HG03571 (cell line): ENCODE results near the gene CFAP221.

ENCODE experiments used
- ATAC-seq: cut with Tn5 transposase; IDR thresholded peaks from one replicate; pipeline ENCODE4 v1.9.1; 2021; ENCODE audit not compliant: unreplicated experiment

Gene CFAP221

GRCh38 chr2:119544075-119544938 is at the start of gene CFAP221:
Gene CFAP221, plus strand, starts transcription at chr2:119544449. Its CDS starts 1,683 bp downstream, at chr2:119546132.
- ATAC-seq, result no peak

GRCh38 chr2:119495948-119496347 is 48.3 kb upstream of the CFAP221 start:
- no peak for ATAC-seq

GRCh38 chr2:119496682-119497081 is 47.6 kb upstream of the CFAP221 start:
- ATAC-seq, result no peak

GRCh38 chr2:119508756-119509155 is 35.5 kb upstream of the CFAP221 start:
- no peak for ATAC-seq

GRCh38 chr2:119511989-119512388 is 32.3 kb upstream of the CFAP221 start:
- ATAC-seq, result no peak

GRCh38 chr2:119512946-119513345 is 31.3 kb upstream of the CFAP221 start:
- ATAC-seq, result no peak

GRCh38 chr2:119513832-119514231 is 30.4 kb upstream of the CFAP221 start:
- ATAC-seq, result no peak

- no peak for ATAC-seq
Observed at GRCh38 chr2:119516121-119516520, 28.1 kb upstream of the CFAP221 start.

- ATAC-seq, result peak; percentile 92
Observed at GRCh38 chr2:119517433-119517832, 26.8 kb upstream of the CFAP221 start.

GRCh38 chr2:119518401-119519056 is 25.7 kb upstream of the CFAP221 start:
- no peak for ATAC-seq

GRCh38 chr2:119519057-119519408 is 25.2 kb upstream of the CFAP221 start:
- ATAC-seq, result no peak

GRCh38 chr2:119520696-119521432 is 23.4 kb upstream of the CFAP221 start:
- no peak for ATAC-seq

- no peak for ATAC-seq
Observed at GRCh38 chr2:119521433-119522050, 22.7 kb upstream of the CFAP221 start.

GRCh38 chr2:119522671-119523070 is 21.6 kb upstream of the CFAP221 start:
- no peak for ATAC-seq

GRCh38 chr2:119523383-119523951 is 20.8 kb upstream of the CFAP221 start:
- ATAC-seq, result no peak

GRCh38 chr2:119523952-119524694 is 20.1 kb upstream of the CFAP221 start, which contains the start of gene SCTR:
Gene SCTR, minus strand, starts transcription at chr2:119524483. Its CDS starts 257 bp downstream, at chr2:119524226.
- ATAC-seq, result no peak

GRCh38 chr2:119525614-119526013 is 18.6 kb upstream of the CFAP221 start:
- ATAC-seq, result no peak

GRCh38 chr2:119527999-119528398 is 16.2 kb upstream of the CFAP221 start:
- no peak for ATAC-seq

- ATAC-seq, result no peak
Observed at GRCh38 chr2:119531292-119531691, 13.0 kb upstream of the CFAP221 start.

GRCh38 chr2:119533560-119533959 is 10.7 kb upstream of the CFAP221 start:
- ATAC-seq, result no peak
